B cell (primary cell): ENCODE data around the gene SLC17A8.

Source experiments
- EZH2 ChIP-seq: IDR thresholded peaks from 2 replicates; pipeline ENCODE4 v1.6.1; 2012; ENCODE audit warnings: borderline replicate concordance, low read depth, mild to moderate bottlenecking, moderate library complexity, low read length; ENCODE audit not compliant: insufficient read depth, poor library complexity, severe bottlenecking
- TF ChIP-seq, protein P1 (sequence below): fragments of 200-600 bp; IDR thresholded peaks from one replicate; pipeline ENCODE4 v1.8.0; 2022; ENCODE audit warnings: antibody characterized with exemption, mild to moderate bottlenecking

DNA sequence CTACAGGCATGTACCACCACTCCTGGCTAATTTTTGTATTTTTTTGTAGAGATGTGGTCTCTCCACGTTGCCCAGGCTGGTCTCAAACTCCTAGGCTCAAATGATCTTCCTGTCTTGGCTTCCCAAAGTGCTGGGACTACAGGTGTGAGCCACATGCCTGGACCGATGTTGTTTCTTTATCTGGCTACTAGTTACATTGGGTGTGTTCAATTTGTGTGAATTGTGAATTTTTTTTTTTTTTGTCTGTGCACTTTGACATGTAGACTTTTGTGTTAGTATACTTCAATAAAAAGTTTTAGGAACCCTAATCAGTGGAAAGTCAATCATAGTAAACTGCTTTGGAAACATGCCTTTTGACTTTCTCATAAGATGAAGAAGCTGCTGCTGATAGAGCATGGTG is 24.0 kb upstream of the SLC17A8 start:
- TF ChIP-seq, protein P1, sequence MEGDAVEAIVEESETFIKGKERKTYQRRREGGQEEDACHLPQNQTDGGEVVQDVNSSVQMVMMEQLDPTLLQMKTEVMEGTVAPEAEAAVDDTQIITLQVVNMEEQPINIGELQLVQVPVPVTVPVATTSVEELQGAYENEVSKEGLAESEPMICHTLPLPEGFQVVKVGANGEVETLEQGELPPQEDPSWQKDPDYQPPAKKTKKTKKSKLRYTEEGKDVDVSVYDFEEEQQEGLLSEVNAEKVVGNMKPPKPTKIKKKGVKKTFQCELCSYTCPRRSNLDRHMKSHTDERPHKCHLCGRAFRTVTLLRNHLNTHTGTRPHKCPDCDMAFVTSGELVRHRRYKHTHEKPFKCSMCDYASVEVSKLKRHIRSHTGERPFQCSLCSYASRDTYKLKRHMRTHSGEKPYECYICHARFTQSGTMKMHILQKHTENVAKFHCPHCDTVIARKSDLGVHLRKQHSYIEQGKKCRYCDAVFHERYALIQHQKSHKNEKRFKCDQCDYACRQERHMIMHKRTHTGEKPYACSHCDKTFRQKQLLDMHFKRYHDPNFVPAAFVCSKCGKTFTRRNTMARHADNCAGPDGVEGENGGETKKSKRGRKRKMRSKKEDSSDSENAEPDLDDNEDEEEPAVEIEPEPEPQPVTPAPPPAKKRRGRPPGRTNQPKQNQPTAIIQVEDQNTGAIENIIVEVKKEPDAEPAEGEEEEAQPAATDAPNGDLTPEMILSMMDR: no peak
- TF ChIP-seq EZH2: no peak
